Measurements from ENCODE around the gene TUBA3D.

DNA sequence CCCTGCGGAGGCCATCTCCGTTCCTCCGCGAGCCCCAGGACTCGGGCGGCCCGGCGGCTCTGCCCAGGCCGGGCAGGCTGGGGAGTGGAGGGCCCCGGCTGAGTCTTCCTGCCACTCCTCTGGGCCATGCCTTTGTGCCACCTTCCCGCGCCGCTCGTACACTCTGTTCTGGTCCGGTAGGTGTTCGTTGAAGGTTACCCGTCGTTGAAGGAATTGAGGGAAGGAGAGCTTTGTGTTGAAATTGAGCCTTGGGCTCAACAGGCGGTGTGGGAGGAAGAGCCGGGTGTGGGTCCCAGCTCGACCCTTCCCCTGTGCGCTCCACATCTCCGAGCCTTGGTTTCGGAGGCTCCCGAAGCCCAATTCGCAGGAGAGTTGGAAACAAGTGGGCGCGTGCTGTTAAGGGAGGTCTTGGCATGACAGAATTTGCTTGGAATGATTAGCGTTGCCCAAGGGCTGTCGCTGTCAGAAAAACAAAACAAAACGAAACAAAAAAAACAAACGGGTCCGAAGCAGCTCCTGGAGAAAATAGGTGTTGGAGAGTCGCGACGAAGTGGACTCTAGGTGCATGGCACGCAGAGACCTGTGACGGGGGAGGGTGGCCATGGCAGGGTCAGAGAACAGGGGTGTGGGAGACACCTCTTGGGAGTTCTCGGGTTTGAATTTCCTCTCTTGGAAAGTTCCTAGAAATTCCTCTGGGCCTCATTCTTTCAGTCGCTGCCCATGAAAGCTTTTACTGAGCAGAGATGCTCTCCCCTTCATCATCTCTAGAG lies 17.5 kb downstream of the TUBA3D start:
- TF ChIP-seq EZH2phosphoT487 (IDR thresholded peaks at IDR 0.05; ENCODE audit: borderline replicate concordance, low read depth, low read length) = no peak
- TF ChIP-seq, protein P1, sequence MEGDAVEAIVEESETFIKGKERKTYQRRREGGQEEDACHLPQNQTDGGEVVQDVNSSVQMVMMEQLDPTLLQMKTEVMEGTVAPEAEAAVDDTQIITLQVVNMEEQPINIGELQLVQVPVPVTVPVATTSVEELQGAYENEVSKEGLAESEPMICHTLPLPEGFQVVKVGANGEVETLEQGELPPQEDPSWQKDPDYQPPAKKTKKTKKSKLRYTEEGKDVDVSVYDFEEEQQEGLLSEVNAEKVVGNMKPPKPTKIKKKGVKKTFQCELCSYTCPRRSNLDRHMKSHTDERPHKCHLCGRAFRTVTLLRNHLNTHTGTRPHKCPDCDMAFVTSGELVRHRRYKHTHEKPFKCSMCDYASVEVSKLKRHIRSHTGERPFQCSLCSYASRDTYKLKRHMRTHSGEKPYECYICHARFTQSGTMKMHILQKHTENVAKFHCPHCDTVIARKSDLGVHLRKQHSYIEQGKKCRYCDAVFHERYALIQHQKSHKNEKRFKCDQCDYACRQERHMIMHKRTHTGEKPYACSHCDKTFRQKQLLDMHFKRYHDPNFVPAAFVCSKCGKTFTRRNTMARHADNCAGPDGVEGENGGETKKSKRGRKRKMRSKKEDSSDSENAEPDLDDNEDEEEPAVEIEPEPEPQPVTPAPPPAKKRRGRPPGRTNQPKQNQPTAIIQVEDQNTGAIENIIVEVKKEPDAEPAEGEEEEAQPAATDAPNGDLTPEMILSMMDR (conservative IDR thresholded peaks at IDR 0.05; ENCODE audit: low read length) = no peak

All from OCI-LY7 (cell line).